Esophagus muscularis mucosa (tissue), 4 donors: ENCODE results near the gene RBP4.

Experiments
- CTCF ChIP-seq, 3 experiments: fragments of 200-600 bp in 2 of 3; fragments of 450-650 bp in 1 of 3; sonication (generic) in 2 of 3; IDR thresholded peaks; one replicate each; pipeline ENCODE4 v1.5.1; 2017 to 2019; ENCODE audit warnings: antibody characterized with exemption in 3 of 3, mild to moderate bottlenecking in 2 of 3, moderate library complexity in 1 of 3
- EP300 ChIP-seq: sonication (generic); formaldehyde crosslinking; IDR thresholded peaks from one replicate; pipeline ENCODE4 v1.6.1; 2017; ENCODE audit warnings: antibody characterized with exemption
- POLR2A ChIP-seq: fragments of 450-650 bp; IDR thresholded peaks from one replicate; pipeline ENCODE4 v1.6.1; 2017; ENCODE audit warnings: antibody characterized with exemption, moderate library complexity, mild to moderate bottlenecking, low read depth
- POLR2AphosphoS5 ChIP-seq, 2 donors: sonication (generic); formaldehyde crosslinking; IDR thresholded peaks; one replicate each; pipeline ENCODE4 v1.6.1; 2017; ENCODE audit warnings: antibody characterized with exemption in 2 of 2

DNA sequence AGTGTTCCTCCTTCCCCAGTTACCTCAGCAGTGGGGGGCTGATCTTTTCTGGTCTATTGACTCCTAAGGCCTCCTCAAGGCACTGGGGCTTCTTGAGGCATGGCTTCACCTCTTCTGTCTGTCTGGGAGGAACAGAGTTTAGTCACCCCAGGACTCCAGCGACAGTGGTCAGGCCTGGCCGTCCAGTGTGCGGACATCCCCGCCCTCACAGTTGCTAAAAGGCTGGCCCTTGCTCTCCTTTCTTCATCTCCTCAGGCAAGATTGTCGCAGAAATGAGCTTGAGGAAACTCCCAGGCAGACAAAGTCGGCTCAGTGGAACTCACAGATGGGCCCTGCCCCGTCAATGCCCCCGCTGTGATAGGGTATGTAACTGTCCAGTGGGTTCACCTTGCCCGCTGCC, 41.5 kb downstream of the RBP4 start:
- no peak for TF ChIP-seq CTCF (IDR thresholded peaks at IDR 0.05)
- TF ChIP-seq POLR2A, result no peak
- TF ChIP-seq POLR2AphosphoS5 (IDR thresholded peaks at IDR 0.05), result no peak
- no peak for TF ChIP-seq EP300
